SK-N-MC (cell line): ENCODE data around the gene DGKI.

ENCODE experiments used
- EZH2 ChIP-seq: fragments of 200-600 bp; sonication (generic); IDR thresholded peaks from one replicate; pipeline ENCODE4 v1.6.1; 2017; ENCODE audit warnings: antibody characterized with exemption
- POLR2AphosphoS5 ChIP-seq: IDR thresholded peaks from 2 replicates; pipeline ENCODE4 v1.6.1; 2012; ENCODE audit warnings: mild to moderate bottlenecking, low read depth, low read length, borderline replicate concordance

GRCh38 chr7:137825489-137825888 lies 21.3 kb downstream of the DGKI start:
- no peak for TF ChIP-seq EZH2
- TF ChIP-seq POLR2AphosphoS5, result no peak
